Testis (tissue), 3 donors: Measurements from ENCODE around the gene ZNF655. TPM values are rescaled to one million over a fixed set of nuclear protein-coding genes. Genes with fewer than 3 reads are reported as not detected.
"Not testable (repeated sequence)": the region's sequence is repeated elsewhere in the genome, so short reads cannot be mapped to it uniquely, and the experiment has no call there.

ENCODE experiments used
- DNase-seq: peaks from one replicate; pipeline ENCODE4 v3.0.0-alpha.2; 2019
- H3K27ac ChIP-seq, 2 donors: fragments of 200-600 bp; sonication (generic); one replicate each; pipeline ENCODE4 v1.5.1; 2019
- H3K27me3 ChIP-seq: fragments of 200-600 bp; sonication (generic); one replicate; pipeline ENCODE4 v1.5.1; 2019
- H3K36me3 ChIP-seq: fragments of 200-600 bp; sonication (generic); one replicate; pipeline ENCODE4 v1.5.1; 2017; ENCODE audit warnings: low read depth; ENCODE audit errors: missing control alignments
- H3K4me1 ChIP-seq: fragments of 200-600 bp; sonication (generic); one replicate; pipeline ENCODE4 v1.5.1; 2019
- H3K4me3 ChIP-seq, 2 donors: fragments of 200-600 bp; sonication (generic); one replicate each; pipeline ENCODE4 v1.5.1; 2017 to 2019
- H3K9me3 ChIP-seq: fragments of 200-600 bp; sonication (generic); one replicate; pipeline ENCODE4 v1.5.1; 2017
- POLR2A ChIP-seq: fragments of 450-650 bp; IDR thresholded peaks from one replicate; pipeline ENCODE4 v1.6.1; 2017; ENCODE audit warnings: antibody characterized with exemption, mild to moderate bottlenecking, moderate library complexity
- WGBS, 2 donors: methylation state at CpG; one replicate each; pipeline ENCODE4 v1.1.5; 2018; 5-methylcytosine and 5-hydroxymethylcytosine counted together
- intact Hi-C: fragments of 100-400 bp; cut with DNase I; formaldehyde crosslinking; loops from one replicate; pipeline ENCODE4 v1.15.1; 2023; ENCODE audit warnings: low total_unique reads
- polyA plus RNA-seq: library from polyadenylated mRNA; stranded (reverse); fragments of 350-450 nt; fragmentation: Illumina TruSeq; extraction: RNeasy Lipid Tissue Mini Kit (QIAGEN cat#74804); gene quantifications from one replicate; pipeline ENCODE4 v1.2.3, GENCODE V29; 2014; ENCODE audit warnings: low read depth, low replicate concordance; ENCODE audit not compliant: insufficient read depth
- total RNA-seq, 2 donors: library from RNA; depleted of rRNA; stranded (reverse); fragments of >200 nt; gene quantifications; one replicate each; pipeline ENCODE4 v1.2.3, GENCODE V29; 2016
- TF ChIP-seq, protein P1 (sequence below), 3 experiments: fragments of 450-650 bp in 2 of 3; fragments of 200-600 bp in 1 of 3; sonication (generic) in 1 of 3; IDR thresholded peaks; one replicate each; pipeline ENCODE4 v1.5.1; 2016 to 2019; ENCODE audit warnings: antibody characterized with exemption in 3 of 3, mild to moderate bottlenecking in 2 of 3, moderate library complexity in 1 of 3

Gene ZNF655
- total and polyA plus RNA-seq, 3 donors from 2014 or later = 45.9 to 149 (median 120) TPM

DNA sequence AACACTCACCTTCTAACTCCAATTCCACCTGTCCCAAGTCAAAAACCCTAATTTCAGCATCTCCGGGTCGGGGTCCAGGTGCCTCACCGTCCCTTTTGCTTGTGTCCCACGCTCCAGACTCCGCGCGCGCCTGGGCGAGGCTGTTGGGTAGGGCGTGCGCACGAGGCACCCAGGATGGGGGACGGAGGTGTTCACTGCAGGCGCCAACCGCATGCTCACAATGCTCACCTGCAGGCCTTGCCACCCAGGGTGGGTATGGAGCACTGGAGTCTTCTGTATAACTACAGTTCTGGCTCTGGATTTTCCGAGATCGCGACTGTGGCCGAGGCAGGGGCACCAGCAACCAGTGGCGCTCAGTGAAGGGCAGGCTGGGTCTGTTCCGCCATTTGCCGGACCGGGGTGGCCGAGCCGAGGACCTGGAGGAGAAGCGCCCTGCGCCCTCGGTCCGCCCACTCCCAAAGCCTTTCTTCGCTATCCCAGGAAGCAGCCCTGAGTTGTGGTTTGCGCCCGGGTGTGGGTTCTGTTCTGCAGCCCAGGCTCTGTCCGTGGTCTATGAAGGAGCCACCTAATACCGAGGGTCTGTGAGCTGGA is 15.3 kb upstream of the ZNF655 start:
- TF ChIP-seq, protein P1, sequence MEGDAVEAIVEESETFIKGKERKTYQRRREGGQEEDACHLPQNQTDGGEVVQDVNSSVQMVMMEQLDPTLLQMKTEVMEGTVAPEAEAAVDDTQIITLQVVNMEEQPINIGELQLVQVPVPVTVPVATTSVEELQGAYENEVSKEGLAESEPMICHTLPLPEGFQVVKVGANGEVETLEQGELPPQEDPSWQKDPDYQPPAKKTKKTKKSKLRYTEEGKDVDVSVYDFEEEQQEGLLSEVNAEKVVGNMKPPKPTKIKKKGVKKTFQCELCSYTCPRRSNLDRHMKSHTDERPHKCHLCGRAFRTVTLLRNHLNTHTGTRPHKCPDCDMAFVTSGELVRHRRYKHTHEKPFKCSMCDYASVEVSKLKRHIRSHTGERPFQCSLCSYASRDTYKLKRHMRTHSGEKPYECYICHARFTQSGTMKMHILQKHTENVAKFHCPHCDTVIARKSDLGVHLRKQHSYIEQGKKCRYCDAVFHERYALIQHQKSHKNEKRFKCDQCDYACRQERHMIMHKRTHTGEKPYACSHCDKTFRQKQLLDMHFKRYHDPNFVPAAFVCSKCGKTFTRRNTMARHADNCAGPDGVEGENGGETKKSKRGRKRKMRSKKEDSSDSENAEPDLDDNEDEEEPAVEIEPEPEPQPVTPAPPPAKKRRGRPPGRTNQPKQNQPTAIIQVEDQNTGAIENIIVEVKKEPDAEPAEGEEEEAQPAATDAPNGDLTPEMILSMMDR (IDR thresholded peaks at IDR 0.05) = no peak
- no peak for TF ChIP-seq POLR2A
- Histone ChIP-seq H3K4me3 (peak overlapping the region in 1 of 2 donors; percentile 1), H3K36me3 (no peaks in the 10 kb centered on the region), H3K27me3 (no peaks in the 10 kb centered on the region), H3K27ac (no peak overlapping the region), H3K9me3 (no peaks in the 10 kb centered on the region), H3K4me1 (no peaks in the 10 kb centered on the region)
- DNase-seq = no peak
- 57 to 72% methylated on average over 15 to 34 of the region's 34 CpGs for WGBS, 2 donors
- intact Hi-C loops = no loop called here

DNA sequence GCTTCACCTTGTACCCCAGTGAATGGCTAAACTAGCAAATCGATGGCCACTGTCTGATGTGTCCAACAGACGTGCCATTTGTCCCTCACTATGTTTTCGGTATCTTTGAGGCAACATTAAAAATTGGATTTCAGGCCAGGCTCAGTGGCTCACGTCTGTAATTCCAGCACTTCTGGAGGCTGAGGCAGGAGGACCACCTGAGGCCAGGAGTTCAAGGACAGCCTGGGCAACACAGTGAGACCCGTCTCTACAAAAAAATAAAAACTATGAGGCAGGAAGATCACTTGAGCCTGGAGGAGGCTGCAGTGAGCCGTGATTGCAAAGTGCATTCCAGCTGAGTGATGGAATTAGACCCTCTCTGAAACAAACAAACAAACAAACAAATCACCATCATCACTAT is 14.5 kb upstream of the ZNF655 start:
- WGBS, 2 donors = 75 to 79% methylated on average over 6 of the region's 6 CpGs
- H3K9me3 ChIP-seq = no peaks in the 10 kb centered on the region
- TF ChIP-seq, protein P1 (IDR thresholded peaks at IDR 0.05) = no peak
- no peak for TF ChIP-seq POLR2A
- H3K4me3 ChIP-seq = no peak overlapping the region
- no peaks in the 10 kb centered on the region for H3K4me1 ChIP-seq
- intact Hi-C loops = no loop called here
- no peak overlapping the region for H3K27ac ChIP-seq
- no peaks in the 10 kb centered on the region for H3K36me3 ChIP-seq
- H3K27me3 ChIP-seq = no peaks in the 10 kb centered on the region
- no peak for DNase-seq

DNA sequence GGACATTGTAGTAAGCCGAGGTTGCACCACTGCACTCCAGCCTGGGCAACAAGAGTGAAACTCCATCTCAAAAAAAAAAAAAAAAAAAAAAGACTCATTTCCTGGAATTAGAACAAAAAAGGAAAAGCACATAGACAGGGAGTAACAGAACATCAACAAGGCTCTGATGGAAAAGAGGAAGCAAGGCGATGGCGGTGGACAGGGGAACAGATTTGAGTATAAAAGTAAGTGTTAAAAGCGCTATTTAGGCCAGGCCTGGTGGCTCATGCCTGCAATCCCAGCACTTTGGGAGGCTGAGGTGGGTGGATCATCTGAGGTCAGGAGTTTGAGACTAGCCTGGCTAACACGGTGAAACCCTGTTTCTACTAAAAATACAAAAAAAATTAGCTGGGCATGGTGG is 13.1 kb upstream of the ZNF655 start:
- DNase-seq, H3K9me3 ChIP-seq, H3K36me3 ChIP-seq, H3K4me1 ChIP-seq, H3K27ac ChIP-seq, intact Hi-C loops, H3K27me3 ChIP-seq, H3K4me3 ChIP-seq: not testable (repeated sequence)
- WGBS, 2 donors = 90 to 95% methylated on average over 5 of the region's 5 CpGs

DNA sequence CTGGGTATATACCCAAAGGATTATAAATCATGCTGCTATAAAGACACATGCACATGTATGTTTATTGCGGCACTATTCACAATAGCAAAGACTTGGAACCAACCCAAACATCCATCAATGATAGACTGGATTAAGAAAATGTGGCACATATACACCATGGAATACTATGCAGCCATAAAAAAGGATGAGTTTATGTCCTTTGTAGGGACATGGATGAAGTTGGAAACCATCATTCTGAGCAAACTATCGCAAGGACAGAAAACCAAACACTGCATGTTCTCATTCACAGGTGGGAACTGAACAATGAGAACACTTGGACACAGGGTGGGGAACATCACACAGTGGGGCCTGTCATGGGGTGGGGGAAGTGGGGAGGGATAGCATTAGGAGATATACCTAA is 8.9 kb upstream of the ZNF655 start:
- intact Hi-C loops, H3K27me3 ChIP-seq: not testable (repeated sequence)
- WGBS, 2 donors = 80 to 100% methylated on average over 1 to 2 of the region's 2 CpGs

DNA sequence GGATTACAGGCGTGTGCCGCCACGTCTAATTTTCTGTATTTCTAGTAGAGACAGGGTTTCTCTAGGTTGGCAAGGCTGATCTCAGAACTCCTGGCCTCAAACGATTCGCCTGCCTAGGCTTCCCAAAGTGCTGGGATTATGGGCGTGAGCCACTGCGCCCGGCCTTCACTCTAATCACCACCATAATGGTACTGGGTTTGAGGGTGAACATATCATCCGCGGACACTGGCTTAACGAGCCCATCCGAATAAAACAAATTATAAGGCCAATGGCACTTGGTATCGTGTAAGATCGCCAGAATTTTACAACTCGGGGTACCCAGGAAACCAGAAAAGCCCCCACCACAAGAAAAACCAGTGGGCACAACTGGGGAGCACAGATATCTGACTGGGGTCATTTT is 7.1 kb upstream of the ZNF655 start:
- Histone ChIP-seq H3K4me1 (peaks cover 9% of the 10 kb centered on the region), H3K4me3 (peak overlapping the region; percentile 85 to 98), H3K36me3 (no peaks in the 10 kb centered on the region), H3K27me3 (no peaks in the 10 kb centered on the region), H3K27ac (peak overlapping the region; percentile 84 to 90), H3K9me3 (no peaks in the 10 kb centered on the region)
- intact Hi-C loops = loop anchor here (10.0 kb wide), 1 partner anchor 47 kb away; the partner anchor contains the start of genes ZKSCAN5 and ZNF394
- TF ChIP-seq POLR2A = no peak
- TF ChIP-seq, protein P1 (IDR thresholded peaks at IDR 0.05) = no peak
- DNase-seq = no peak
- 3 to 5% methylated on average over 15 of the region's 15 CpGs for WGBS, 2 donors

More for the DNA sequence above, 8.9 kb upstream of the ZNF655 start:
- H3K4me3 ChIP-seq, H3K9me3 ChIP-seq, H3K4me1 ChIP-seq, H3K36me3 ChIP-seq, DNase-seq, H3K27ac ChIP-seq: not testable (repeated sequence)
